Liver (tissue), 9 donors: ENCODE results near the gene PLXDC1. TPM values are rescaled to one million over a fixed set of nuclear protein-coding genes. Genes with fewer than 3 reads are reported as not detected.
"Not testable (repeated sequence)": the region's sequence is repeated elsewhere in the genome, so short reads cannot be mapped to it uniquely, and the experiment has no call there.

Source experiments
- DNase-seq: peaks from one replicate; pipeline ENCODE4 v3.0.0-alpha.2; 2017; ENCODE audit warnings: low spot score
- H3K27ac ChIP-seq, 2 donors: one replicate each; pipeline ENCODE4 v1.7.0; 2013; ENCODE audit warnings: inconsistent platforms in 2 of 2, low read length in 2 of 2, control low read depth in 1 of 2, low read depth in 1 of 2, mild to moderate bottlenecking in 1 of 2
- H3K27me3 ChIP-seq, 4 donors: one replicate each; pipeline versions ENCODE4 v1.6.1 to v1.7.0; 2013; ENCODE audit warnings: low read length in 3 of 4, inconsistent platforms in 1 of 4, mild to moderate bottlenecking in 1 of 4, moderate library complexity in 1 of 4; ENCODE audit not compliant: control insufficient read depth in 4 of 4, insufficient read depth in 4 of 4
- H3K36me3 ChIP-seq, 4 donors: one replicate each; pipeline versions ENCODE4 v1.6.1 to v1.7.0; 2013; ENCODE audit warnings: low read length in 3 of 4, mild to moderate bottlenecking in 3 of 4, low read depth in 1 of 4, moderate library complexity in 1 of 4; ENCODE audit not compliant: control insufficient read depth in 4 of 4, insufficient read depth in 3 of 4
- H3K4me1 ChIP-seq, 4 donors: one replicate each; pipeline versions ENCODE4 v1.6.1 to v1.7.0; 2013; ENCODE audit warnings: low read length in 3 of 4, mild to moderate bottlenecking in 3 of 4, moderate library complexity in 1 of 4; ENCODE audit not compliant: control insufficient read depth in 4 of 4, insufficient read depth in 4 of 4
- H3K4me3 ChIP-seq, 3 donors: one replicate each; pipeline versions ENCODE4 v1.6.1 to v1.7.0; 2013; ENCODE audit warnings: low read length in 3 of 3, control low read depth in 1 of 3, low read depth in 1 of 3, mild to moderate bottlenecking in 1 of 3
- H3K9ac ChIP-seq, 2 donors: one replicate each; pipeline ENCODE4 v1.7.0; 2013; ENCODE audit warnings: low read length in 2 of 2, mild to moderate bottlenecking in 2 of 2, moderate library complexity in 2 of 2, control low read depth in 1 of 2, low read depth in 1 of 2
- H3K9me3 ChIP-seq, 4 donors: one replicate each; pipeline versions ENCODE4 v1.6.1 to v1.7.0; 2013; ENCODE audit warnings: low read length in 3 of 4; ENCODE audit not compliant: control insufficient read depth in 4 of 4
- ATF3 ChIP-seq: IDR thresholded peaks from 2 replicates; pipeline ENCODE4 v1.6.1; 2016; ENCODE audit warnings: antibody characterized with exemption
- FOXA1 ChIP-seq: IDR thresholded peaks from 2 replicates; pipeline ENCODE4 v1.6.1; 2016; ENCODE audit warnings: antibody characterized with exemption
- GABPA ChIP-seq, 2 donors: IDR thresholded peaks in 1 of 2; conservative IDR thresholded peaks in 1 of 2; 2 replicates each; pipeline ENCODE4 v1.6.1; 2016; ENCODE audit warnings: antibody characterized with exemption in 2 of 2, mild to moderate bottlenecking in 1 of 2, moderate library complexity in 1 of 2
- JUND ChIP-seq, 2 donors: IDR thresholded peaks; 2 replicates each; pipeline ENCODE4 v1.6.1; 2016; ENCODE audit warnings: antibody characterized with exemption in 2 of 2
- MAX ChIP-seq: IDR thresholded peaks from 2 replicates; pipeline ENCODE4 v1.6.1; 2016; ENCODE audit warnings: antibody characterized with exemption
- REST ChIP-seq: IDR thresholded peaks from 2 replicates; pipeline ENCODE4 v1.6.1; 2016; ENCODE audit warnings: antibody characterized with exemption, mild to moderate bottlenecking
- RXRA ChIP-seq, 2 donors: IDR thresholded peaks; 2 replicates each; pipeline ENCODE4 v1.6.1; 2017 to 2018; ENCODE audit warnings: antibody characterized with exemption in 2 of 2, mild to moderate bottlenecking in 1 of 2
- SP1 ChIP-seq: IDR thresholded peaks from 2 replicates; pipeline ENCODE4 v1.6.1; 2018; ENCODE audit warnings: antibody characterized with exemption, mild to moderate bottlenecking
- ZBTB33 ChIP-seq: IDR thresholded peaks from 2 replicates; pipeline ENCODE4 v1.6.1; 2016; ENCODE audit warnings: antibody characterized with exemption
- WGBS: extraction: QIAGEN DNeasy Blood & Tissue Kit; methylation state at CpG from one replicate; pipeline ENCODE4 v1.1.7; 2013; 5-methylcytosine and 5-hydroxymethylcytosine counted together
- polyA plus RNA-seq, 2 donors: library from polyadenylated mRNA; stranded (reverse) in 1 of 2; unstranded in 1 of 2; fragments of 200-250 nt in 1 of 2; fragments of >200 nt in 1 of 2; fragmentation: Nextera tagmentation in 1 of 2; extraction: Ambion mirVana in 1 of 2; gene quantifications; one replicate each; pipeline versions ENCODE4 v1.2.1 to v1.2.3, GENCODE V29; 2013 to 2015
- total RNA-seq, 2 donors: library from RNA; depleted of rRNA; stranded (reverse); fragments of >200 nt; gene quantifications; one replicate each; pipeline ENCODE4 v1.2.3, GENCODE V29; 2014
- donor health status: healthy.
- donor health status: healthy.
- donor health status: healthy.
- donor health status: healthy.
- donor health status: healthy.

The PLXDC1 gene
- total and polyA plus RNA-seq, 4 donors: 0.14 to 0.84 (median 0.30) TPM

- Histone ChIP-seq H3K27me3 (no peaks in the 10 kb centered on the region), H3K36me3 (no peaks in the 10 kb centered on the region), H3K4me1 (no peaks in the 10 kb centered on the region), H3K9ac (no peak overlapping the region), H3K4me3 (no peak overlapping the region), H3K9me3 (peaks cover 3 to 15% (median 8%) of the 10 kb centered on the region in 4 donors), H3K27ac (no peak overlapping the region)
- WGBS: 87% methylated on average over 12 of the region's 12 CpGs
- TF ChIP-seq ATF3: no peak
- no peak for DNase-seq
These were observed 100.3 kb downstream of the PLXDC1 start for GRCh38 chr17:39051001-39051585.

GRCh38 chr17:39045948-39046679 lies 105.3 kb downstream of the PLXDC1 start:
- Histone ChIP-seq H3K9me3 (peaks cover 9 to 15% (median 11%) of the 10 kb centered on the region in 4 donors), H3K4me3 (peak overlapping the region in 2 of 3 donors; percentile 5 to 7), H3K4me1 (no peaks in the 10 kb centered on the region), H3K36me3 (no peaks in the 10 kb centered on the region), H3K27me3 (no peaks in the 10 kb centered on the region), H3K27ac (no peak overlapping the region), H3K9ac (no peak overlapping the region)
- 84% methylated on average over 16 of the region's 16 CpGs for WGBS
- no peak for DNase-seq
- TF ChIP-seq JUND (IDR thresholded peaks at IDR 0.05): no peak
- TF ChIP-seq ATF3: no peak

GRCh38 chr17:39036009-39036408 lies 115.4 kb downstream of the PLXDC1 start:
- H3K36me3 ChIP-seq: no peaks in the 10 kb centered on the region
- no peak overlapping the region for H3K9ac ChIP-seq
- no peaks in the 10 kb centered on the region for H3K4me1 ChIP-seq
- H3K27me3 ChIP-seq: no peaks in the 10 kb centered on the region
- H3K27ac ChIP-seq: no peak overlapping the region
- H3K4me3 ChIP-seq: no peak overlapping the region
- no peak for TF ChIP-seq MAX
- no peak for TF ChIP-seq GABPA (IDR thresholded peaks at IDR 0.05 in 1 of 2, conservative IDR thresholded peaks at IDR 0.05 in 1 of 2)
- TF ChIP-seq JUND (IDR thresholded peaks at IDR 0.05): no peak
- TF ChIP-seq REST: no peak
- TF ChIP-seq RXRA (IDR thresholded peaks at IDR 0.05): no peak
- TF ChIP-seq SP1: no peak
- no peak for TF ChIP-seq ZBTB33
- no peak for TF ChIP-seq FOXA1
- DNase-seq: no peak
- H3K9me3 ChIP-seq: no peaks in the 10 kb centered on the region
- WGBS: 75% methylated on average over 2 of the region's 2 CpGs

- not testable (repeated sequence) for H3K27me3 ChIP-seq, H3K9ac ChIP-seq, H3K27ac ChIP-seq, H3K4me1 ChIP-seq, DNase-seq, H3K4me3 ChIP-seq, H3K36me3 ChIP-seq, H3K9me3 ChIP-seq
- 89% methylated on average over 16 of the region's 16 CpGs for WGBS
These were observed 115.9 kb downstream of the PLXDC1 start for GRCh38 chr17:39035578-39035977.
